Measurements from ENCODE around the gene RHBDL1.
"Not testable (repeated sequence)": the region's sequence is repeated elsewhere in the genome, so short reads cannot be mapped to it uniquely, and the experiment has no call there.

The RHBDL1 gene

DNA sequence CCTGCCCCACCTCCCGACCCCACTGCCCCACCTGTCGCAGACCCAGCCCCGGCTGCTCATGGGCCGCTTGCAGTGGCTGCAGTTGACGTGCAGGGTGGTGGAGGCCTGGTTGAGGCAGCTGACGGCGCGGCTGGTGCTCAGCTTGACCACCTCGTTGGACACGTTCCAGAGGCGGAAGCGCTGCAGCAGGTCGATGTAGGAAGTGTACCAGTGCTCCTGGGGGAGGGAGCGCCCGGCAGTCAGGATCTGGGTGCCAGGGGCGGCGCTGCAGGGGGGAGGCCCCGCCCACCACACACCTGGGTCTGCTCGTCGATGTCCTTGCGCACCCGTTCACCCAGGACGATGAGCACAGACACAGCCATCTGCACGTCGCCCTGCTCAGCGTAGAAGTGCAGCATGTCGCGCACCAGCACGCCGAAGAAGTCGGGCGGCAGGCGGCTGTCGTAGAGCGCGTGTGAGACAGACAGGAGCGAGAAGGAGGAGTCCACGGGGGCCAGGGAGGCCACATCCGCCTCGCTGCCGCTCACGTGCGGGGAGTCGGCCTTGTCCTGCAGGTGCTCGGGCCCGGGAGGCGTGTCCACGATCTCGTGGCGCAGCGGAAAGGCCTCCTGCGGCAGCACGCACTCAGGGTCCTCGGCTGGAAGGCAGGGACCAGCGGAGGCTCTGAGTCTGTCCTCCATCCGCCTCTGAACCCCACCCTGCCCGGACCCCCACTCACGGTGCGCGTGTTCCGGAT, 9.7 kb downstream of the RHBDL1 start:
- FAIRE-seq: no peak
- DNase-seq (ENCODE audit: low spot score): no peak

DNA sequence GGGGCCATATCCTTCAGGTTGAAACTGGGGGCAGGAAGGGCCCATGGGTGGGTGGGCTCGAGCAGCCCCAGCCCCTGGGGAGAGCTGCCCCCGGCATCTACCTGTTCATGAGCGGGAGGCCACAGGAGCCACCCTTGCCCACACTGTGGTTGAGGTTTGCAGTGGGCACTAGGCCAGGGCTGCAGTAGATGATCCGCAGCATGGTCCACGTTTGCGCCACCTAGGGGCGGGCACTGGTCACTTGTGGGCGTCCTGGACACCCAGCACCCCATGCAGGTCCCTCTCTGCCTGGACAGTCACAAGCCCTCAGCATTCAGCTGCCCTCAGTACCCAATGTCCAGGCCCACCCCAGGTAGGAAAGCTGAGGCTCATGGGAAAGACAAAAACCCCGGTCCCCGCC, 10.5 kb downstream of the RHBDL1 start:
- FAIRE-seq (peak; percentile 27), DNase-seq (ENCODE audit: low spot score) (no peak)

DNA sequence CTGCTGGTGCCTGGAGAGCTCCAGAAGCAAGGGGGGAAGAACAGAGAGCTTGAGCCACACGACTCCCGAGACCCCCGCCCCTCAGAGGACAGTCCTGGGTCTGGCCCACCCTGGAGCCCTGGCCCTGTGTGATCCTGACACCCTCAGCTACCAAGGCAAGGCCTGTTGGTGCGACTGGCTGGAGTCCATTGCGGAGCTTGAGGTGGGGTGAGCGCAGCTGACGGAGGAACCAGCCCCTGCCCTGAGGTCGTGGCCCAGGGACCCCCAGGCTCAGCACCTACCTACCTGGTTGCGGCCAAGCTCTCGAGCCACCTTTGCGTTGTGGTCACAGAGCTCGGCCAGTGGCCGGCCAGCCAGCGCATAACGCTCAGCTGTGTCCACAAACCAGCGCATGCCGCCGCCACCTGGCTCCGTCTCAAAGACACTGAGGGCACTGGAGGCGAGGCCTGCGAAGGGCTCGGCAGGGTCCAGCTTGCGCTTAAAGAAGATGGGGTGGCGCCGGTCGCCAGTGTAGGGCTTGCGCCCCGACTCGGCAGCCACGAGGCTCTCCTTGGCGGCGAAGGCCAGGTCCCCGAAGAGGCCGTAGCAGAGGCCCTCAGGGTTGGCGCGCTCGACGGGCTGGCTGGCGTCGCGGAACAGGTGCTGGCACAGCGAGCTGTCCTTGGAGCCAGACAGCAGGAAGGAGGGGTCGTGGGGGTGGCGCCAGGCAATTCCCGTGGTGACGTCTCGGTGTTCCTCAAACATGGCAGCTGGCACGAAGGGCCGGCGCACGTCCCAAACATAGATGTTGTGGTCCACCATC, 11.2 kb downstream of the RHBDL1 start:
- DNase-seq (ENCODE audit: low spot score) (no peak), FAIRE-seq (no peak)

DNA sequence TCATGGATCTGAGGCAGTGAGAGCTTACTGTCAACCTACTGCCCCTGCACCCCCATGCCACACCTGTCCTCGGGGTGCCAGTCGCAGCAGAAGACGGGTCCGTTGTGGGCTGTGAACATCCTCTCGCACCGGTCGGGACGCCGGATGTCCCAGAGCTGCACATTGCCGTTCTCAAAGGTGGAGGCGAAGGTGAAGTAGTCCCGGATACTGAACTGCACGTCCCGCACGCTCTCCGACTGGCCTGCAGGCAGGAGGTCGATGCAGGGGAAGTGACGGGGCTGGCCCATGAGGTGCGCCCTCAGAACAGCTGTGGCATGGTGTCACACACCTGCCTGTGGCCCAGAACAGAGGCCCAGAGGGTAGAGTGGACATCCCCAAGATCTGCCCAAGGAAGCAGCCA, 12.0 kb downstream of the RHBDL1 start:
- FAIRE-seq (no peak), DNase-seq (ENCODE audit: low spot score) (no peak)

DNA sequence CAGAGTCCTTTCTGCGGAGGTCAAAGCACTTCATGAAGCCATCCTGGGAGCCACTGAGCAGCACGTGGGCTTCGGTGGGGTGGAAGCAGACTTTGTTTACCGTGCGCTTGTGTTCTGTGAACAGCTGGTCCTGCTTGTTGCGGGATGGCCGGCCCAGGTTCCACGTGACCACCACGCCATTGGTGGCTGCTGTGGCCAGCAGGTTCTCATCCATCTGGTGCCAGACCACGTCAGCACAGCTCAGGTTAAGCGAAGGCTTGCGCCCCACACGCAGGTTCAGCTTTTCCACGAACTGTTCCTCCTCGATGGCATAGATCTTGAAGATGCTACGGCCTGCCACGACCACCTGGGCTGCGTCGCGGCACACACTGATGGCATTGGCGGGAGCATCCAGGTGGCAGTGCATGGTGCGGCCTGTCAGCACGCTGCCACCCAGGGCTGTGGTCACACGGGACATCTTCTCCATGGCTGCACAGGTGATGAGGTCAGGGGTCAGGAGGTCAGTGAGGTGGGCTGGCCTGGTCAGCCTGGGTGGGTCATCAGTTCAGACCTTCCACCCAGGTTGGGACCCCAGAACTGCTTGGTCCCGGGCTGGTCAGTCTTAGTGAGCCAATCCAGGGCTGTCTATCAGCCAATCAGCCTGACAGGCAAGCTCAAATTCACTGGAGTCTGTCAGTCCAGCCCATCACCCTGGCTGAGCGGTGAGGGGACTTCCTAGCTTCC, 13.9 kb downstream of the RHBDL1 start:
- peak; percentile 68 for FAIRE-seq

DNA sequence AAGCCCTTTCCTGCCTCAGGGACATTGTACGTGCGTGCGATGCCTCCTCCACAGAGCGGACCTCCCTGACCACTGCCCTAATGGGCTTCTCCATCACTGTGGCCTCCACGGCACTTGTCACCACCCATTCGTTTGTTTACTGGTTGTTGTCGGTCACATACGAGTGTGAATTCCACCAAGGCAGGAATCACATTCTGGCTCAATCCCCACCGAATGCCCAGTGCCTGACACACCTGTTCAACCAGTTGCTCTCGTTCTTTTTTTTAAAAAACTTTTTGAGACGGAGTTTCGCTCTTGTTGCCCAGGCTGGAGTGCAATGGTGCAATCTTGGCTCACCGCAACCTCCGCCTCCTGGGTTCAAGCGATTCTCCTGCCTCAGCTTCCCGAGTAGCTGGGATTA, 15.8 kb downstream of the RHBDL1 start:
- DNase-seq (ENCODE audit: low spot score); FAIRE-seq: not testable (repeated sequence)

More for the DNA sequence above, 13.9 kb downstream of the RHBDL1 start:
- DNase-seq (ENCODE audit: low spot score): no peak

DNA sequence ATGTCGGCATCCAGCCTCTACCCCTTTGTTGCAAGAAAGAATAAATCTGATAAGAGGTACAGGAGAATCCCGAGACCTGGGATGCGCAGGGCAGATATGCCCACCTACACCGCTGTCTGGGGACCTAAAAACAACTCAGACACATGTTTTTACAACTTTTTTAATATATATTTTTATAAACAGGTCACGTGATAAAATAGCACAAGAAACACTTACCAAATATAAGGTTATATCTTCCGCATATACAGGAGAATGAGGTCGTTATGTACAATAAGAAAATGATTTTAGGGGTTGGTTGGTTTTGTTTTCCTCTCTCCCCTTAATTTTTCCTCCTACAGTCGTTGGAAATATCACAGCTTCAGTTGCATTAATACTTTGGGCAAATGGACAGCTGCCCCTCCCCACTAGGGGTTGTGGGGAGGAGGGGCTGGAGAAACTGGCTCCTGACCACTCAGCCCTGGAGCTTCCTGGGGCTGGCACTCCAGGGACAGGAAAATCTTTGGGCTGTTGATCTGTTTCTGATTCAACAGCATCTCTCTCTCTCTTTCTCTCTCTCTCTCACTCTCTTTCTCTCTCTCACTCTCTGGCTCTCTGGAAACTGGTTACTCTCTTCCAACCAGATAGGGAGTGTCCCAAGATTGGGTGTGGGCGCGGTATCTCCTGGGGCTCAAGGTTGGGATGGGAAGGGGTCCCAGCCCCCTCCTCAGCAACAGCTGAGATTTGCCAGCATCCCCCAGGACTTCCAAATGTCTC, 17.1 kb downstream of the RHBDL1 start:
- FAIRE-seq (no peak), DNase-seq (ENCODE audit: low spot score) (no peak)

DNA sequence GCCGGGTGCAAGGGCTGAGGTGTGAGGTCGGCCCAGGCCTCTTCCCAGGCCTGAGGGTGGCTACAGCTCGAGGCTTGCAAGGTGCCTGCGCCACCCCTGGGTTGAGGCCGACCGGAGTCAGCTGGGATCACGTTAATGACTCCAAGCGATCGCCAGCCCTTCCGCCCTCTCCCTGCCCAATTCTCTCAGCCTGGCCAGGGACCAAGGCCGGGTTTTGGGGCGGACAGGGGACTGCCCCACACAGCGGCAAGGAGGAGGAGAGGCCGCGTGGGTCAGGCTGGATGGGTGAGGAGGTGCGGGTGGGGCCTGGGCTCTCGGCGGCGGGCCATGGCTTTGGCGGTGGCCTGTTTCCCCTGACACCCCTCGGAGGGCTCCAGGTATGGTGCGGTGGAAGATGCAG, 17.9 kb downstream of the RHBDL1 start:
- DNase-seq (ENCODE audit: low spot score) (no peak), FAIRE-seq (no peak)

DNA sequence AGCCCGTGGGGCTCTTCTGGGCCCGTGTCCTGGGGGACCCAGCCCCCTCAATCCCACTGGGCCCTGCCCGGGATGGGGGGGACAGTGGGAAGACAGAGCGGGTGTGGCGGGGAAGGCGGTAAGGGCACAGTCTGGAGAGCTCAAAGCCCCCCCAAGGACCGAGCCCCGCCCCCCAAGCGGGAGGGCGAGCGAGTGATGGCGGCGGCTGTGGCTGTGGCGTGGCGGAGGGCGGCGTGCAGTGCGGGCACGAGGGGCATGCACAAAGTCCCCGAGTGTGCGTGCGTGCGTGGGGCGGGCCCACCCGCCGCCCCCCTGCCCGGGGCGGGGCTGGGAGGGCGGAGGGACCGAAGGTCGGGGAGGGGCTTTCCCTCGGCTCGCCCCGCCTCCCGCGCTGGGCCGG, 18.3 kb downstream of the RHBDL1 start:
- no peak for FAIRE-seq
- no peak for DNase-seq (ENCODE audit: low spot score)

DNA sequence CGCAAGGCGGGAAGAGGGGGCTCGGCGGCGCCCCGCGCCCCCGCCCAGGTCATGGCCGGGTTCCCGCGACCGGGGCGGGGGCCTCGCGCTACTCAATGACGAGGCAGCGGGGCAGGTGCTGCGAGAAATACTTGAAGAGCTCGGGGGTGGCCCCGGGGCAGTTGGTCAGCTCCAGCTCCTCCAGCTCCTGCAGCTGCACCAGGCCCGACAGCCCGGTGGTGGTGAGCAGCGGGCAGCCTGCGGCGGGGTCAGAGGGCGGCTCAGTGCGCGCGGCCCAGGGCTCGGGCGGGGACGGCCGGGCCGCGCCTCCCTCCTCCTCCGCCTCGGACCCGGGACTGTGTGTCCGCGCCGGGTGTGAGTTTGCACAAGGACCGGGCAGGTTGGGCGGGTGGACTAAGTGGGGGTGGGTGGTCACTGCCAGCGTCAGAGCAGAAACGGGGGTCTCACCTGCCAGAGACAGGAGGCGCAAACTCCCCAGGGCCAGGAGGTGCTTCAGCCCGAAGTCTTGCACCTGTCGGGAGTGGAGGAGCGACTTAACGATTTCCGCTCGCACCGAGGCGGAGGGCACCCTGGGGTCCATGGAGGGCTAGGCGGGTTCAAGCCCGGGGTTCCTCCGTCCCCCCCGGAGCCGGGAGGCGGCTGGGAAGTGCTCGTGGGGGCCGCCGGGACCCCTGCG, 18.9 kb downstream of the RHBDL1 start:
- DNase-seq (ENCODE audit: low spot score) (no peak), FAIRE-seq (no peak)

DNA sequence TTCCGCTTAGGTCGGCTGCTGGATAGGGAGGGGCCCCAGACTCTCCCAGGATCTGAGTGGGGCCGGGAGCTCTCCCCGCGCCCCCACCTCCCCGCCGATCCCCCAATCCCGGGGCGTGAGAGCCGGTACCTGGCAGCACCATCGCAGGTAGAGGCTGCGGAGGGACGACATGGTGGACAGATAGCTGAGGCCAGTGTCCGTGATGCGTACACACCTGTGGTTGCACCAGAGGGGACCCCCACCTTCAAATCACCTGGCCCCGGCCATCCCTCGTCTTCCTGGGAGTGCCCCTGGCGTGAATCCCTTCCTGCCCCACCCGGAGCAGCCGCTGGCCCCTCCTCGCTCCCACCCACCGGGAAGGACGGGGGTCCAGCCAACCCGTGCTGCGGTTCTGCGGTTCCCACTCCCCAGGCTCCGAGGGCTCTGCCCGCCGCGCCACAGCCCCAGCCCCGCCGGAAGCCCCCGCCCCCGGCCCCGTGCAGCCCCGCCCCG, 19.4 kb downstream of the RHBDL1 start:
- DNase-seq (ENCODE audit: low spot score): no peak
- FAIRE-seq: no peak

DNA sequence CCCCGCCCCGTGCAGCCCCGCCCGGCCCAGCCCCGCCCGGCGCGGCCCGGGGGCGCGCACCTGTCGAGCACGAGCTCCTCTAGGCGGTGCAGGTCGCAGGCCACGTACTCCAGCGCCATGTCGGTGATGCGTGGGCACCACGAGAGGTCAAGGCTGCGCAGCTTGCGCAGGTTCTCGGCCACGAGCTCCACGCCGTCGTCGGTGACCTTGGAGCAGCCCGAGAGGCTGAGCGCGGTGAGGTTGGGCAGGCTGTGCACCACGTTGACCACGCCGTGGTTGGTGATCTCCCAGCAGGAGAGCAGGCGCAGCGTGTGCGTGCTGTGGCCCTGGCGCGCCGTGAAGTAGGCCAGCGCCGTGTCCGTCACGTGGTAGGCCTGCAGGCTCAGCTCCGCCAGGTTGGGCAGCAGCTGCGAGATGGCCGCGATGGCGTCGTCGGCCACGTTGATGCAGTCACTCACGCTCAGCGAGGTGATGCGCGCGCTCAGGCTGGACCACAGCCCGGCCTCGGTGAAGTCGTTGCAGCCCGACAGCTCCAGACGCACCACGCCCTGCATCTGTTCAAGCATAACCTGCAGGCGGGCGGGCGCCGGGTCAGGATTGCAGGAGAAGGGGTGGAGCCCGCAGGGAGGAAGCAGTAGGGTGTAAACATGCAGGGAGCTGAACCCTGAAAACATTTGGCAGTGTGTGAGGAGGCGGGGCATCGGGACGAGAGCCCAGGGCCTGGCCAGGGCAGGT, 20.1 kb downstream of the RHBDL1 start:
- DNase-seq (ENCODE audit: low spot score): no peak
- FAIRE-seq: no peak

DNA sequence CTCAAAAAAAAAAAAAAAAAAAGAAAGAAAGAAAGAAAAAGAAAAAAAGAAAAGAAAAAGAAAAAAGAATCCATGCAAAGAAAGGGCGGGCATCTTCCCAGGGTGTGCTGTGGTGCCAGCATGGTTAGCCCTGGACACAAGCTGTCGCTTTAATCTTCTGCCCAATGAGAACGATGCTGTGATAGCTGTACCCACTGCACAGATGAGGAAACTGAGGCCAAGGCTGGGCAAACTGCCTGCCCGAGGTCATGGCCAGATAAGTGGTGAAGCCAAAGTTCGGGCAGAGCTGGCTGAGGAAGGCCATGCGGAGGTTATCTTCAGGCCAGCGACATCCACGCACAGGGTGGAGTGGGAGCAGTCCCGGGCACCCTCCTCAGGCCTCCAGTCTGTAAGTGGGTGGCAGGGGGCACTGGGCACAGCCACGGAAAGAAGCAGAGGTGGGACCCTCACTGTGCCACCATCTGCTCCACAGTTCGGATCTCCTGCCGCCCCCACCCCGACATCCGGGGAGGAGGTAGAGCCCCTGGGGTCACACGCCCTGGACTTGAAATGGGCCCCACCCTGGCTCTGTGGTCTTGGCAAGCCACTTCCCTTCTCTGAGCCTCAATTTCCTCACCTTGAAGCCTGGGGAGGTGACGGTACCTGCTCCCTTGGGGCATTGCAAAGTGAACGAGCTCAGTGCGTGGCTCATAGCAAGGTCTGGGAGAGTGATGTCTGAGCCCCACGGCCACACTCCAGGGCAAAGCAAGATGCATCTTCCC, 23.6 kb downstream of the RHBDL1 start:
- DNase-seq (ENCODE audit: low spot score) (no peak), FAIRE-seq (no peak)

DNA sequence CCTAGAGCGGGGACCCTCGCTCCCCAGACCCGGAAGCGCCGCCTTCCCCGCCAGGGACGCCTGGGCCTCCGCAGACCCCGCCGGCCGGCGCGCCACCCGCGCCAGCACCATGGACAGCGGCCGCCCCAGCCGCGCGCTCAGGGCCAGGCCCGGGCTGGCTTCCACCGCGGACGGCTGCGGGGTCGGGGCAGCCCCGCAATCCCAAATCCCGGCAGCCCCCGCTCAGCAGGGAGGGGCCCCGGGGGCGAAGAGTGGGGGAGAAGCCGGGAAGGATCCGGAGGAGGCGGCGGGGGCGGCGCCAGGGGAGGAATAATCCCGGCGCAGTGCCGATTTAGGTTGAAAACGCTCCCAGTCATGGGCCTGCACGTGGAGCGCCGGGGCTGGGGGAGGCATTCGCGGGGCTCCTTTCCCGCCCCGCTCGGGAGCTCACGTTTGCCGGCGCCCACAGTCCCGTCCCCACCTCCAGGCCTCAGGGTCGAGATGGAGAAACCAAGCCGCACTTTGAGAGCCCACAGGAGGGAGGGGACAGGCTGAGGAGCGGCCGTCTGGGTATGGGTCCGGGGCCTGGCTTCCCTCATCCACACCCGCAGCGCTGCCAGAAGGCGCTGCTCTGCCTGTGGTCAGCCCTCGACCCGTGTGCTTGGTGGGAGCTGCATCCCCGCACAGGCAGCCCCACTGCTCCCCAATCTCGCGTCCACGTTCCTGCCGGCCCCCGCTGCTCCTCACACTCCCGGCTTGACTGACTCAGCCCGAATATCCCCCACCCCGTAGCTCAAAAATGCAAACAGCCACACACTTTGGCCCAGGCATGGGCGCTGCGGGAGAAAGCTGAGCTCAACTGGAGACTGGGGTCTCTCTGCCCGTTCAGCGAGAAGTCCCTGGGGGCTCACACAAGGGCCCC, 25.5 kb downstream of the RHBDL1 start:
- peak; percentile 64 for DNase-seq (ENCODE audit: low spot score)
- FAIRE-seq: no peak

DNA sequence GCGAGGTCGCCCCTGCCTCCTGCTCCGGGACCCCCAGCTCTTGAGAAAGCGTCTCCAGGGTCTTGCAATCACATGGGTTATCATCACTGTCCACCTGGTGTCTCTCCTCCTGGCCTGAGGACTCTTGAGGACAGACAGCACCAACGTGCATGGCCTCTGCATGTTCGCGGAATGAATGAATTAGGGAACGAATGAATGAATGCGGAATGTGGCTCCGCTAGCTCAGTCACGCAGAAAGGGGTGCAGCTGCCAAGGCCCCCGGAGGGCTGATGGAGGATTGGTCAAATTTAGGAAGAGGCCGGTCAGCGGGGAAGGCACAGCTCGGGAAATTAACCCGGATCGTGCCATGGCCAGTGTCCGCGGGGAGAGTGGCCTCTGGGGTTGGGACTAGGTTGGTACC, 26.9 kb downstream of the RHBDL1 start:
- no peak for FAIRE-seq
- no peak for DNase-seq (ENCODE audit: low spot score)

DNA sequence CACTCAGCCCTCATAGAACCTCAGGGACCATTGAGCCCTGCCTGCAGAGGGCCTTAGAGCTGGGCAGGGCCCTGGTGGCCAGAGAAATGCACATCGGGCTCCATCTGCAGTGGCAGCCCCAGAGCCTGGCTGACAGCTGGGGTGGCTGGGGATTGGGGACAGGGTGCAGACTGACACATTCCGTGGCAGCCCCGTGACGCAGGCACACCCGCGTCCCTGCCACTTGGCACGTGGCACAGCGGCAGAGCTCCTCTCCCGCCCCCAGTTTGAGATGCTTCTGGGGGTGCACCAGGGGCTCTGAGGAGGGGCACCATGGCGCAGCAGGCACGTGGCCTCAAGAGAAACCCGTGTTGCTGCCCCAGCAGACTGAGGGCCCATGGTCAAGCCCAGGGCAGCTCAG, 27.9 kb downstream of the RHBDL1 start:
- DNase-seq (ENCODE audit: low spot score) (no peak), FAIRE-seq (no peak)

DNA sequence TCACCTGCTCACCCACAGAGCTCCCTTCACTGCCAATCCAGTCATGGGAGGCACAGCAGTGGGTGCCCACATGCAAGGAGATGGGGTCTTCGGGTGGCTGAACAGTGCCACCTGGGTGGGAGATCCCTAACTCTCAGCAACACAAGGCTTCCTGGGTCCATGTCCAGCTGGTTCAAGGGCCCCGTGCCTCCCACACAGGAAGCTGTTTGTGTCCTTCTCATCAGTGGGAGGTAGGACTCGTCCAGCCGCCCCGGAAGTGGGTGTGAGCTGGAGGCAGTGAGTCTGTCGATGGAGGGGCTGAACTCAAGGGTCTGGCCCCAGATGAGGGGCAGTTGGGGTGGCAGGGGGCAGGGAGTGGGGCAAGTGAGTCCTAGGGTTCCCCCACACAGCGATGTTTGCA, 28.6 kb downstream of the RHBDL1 start:
- FAIRE-seq (no peak), DNase-seq (ENCODE audit: low spot score) (no peak)
